IPS DF 6.9 (cell line): ENCODE results near the gene YY1AP1.
A peak's percentile ranks its signal among the peaks of the same experiment; 100 is the strongest.
"Not testable (repeated sequence)": the region's sequence is repeated elsewhere in the genome, so short reads cannot be mapped to it uniquely, and the experiment has no call there.

ENCODE experiments used
- DNase-seq: peaks from one replicate; pipeline ENCODE4 v3.0.0-alpha.2; 2013; ENCODE audit warnings: low read depth, low spot score
- H3K27ac ChIP-seq: one replicate; pipeline ENCODE4 v1.5.1; 2013; ENCODE audit warnings: low read length, control low read depth
- H3K27me3 ChIP-seq: 2 replicates; pipeline ENCODE4 v1.6.1; 2013; ENCODE audit warnings: mild to moderate bottlenecking, low read length; ENCODE audit not compliant: control insufficient read depth, insufficient read depth
- H3K36me3 ChIP-seq: 2 replicates; pipeline ENCODE4 v1.6.1; 2013; ENCODE audit warnings: low read length; ENCODE audit not compliant: control insufficient read depth, insufficient read depth
- H3K4me1 ChIP-seq: 2 replicates; pipeline ENCODE4 v1.6.1; 2013; ENCODE audit warnings: low read length; ENCODE audit not compliant: control insufficient read depth, insufficient read depth
- H3K4me3 ChIP-seq: 2 replicates; pipeline ENCODE4 v1.5.1; 2013; ENCODE audit warnings: mild to moderate bottlenecking, low read length
- H3K9me3 ChIP-seq: 2 replicates; pipeline ENCODE4 v1.6.1; 2013; ENCODE audit warnings: low read length, inconsistent platforms; ENCODE audit not compliant: control insufficient read depth, insufficient read depth
- WGBS: extraction: QIAGEN DNeasy Blood & Tissue Kit; methylation state at CpG from one replicate; pipeline ENCODE4 v1.1.7; 2013; ENCODE audit warnings: mixed read lengths, missing lambda C conversion rate; ENCODE audit not compliant: insufficient read length, insufficient coverage; 5-methylcytosine and 5-hydroxymethylcytosine counted together

Gene YY1AP1

GRCh38 chr1:155622191-155622590 is 66.4 kb downstream of the YY1AP1 start:
- no peak for DNase-seq
- WGBS = no CpG with 5 or more reads among the region's 2 CpGs
- Histone ChIP-seq H3K27ac (no peak overlapping the region), H3K9me3 (no peaks in the 10 kb centered on the region; the same call in 1 of the 2 replicates), H3K36me3 (peaks cover 2% of the 10 kb centered on the region; the same call in 1 of the 2 replicates), H3K4me1 (0 out of 2 replicates have a peak, but pooled peaks cover 2% of the 10 kb centered on the region), H3K27me3 (no peaks in the 10 kb centered on the region), H3K4me3 (no peak overlapping the region)

DNA sequence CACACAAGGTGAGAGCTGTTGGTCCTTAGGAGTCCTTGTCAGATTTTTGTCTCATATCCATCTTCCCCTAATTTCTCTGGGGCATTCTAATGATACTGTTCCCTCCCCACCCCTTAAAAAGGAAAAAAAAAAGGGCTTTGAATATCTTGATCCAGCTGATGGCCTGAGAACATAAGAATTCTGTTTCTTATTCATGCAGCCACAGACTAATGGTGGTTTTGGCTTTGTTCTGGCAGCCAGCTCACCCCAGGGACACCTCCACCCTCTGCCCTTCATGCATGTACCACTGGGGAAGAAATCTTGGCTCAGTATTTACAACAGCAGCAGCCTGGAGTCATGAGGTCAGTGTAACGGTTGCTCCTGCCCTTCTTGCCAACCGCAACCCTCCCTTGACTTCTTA is 75.3 kb downstream of the YY1AP1 start:
- not testable (repeated sequence) for H3K27ac ChIP-seq, DNase-seq, H3K27me3 ChIP-seq, H3K36me3 ChIP-seq, H3K4me1 ChIP-seq, H3K4me3 ChIP-seq, H3K9me3 ChIP-seq
- WGBS = no CpG with 5 or more reads among the region's 2 CpGs

- not testable (repeated sequence) for H3K27me3 ChIP-seq, DNase-seq, H3K27ac ChIP-seq, H3K36me3 ChIP-seq, H3K4me1 ChIP-seq, H3K9me3 ChIP-seq
- no CpG with 5 or more reads among the region's 33 CpGs for WGBS
- H3K4me3 ChIP-seq = peak overlapping the region; percentile 45; the same call in 1 of the 2 replicates
These were observed 78.3 kb downstream of the YY1AP1 start for GRCh38 chr1:155610257-155610647.

- peaks cover 7% of the 10 kb centered on the region; the same call in 1 of the 2 replicates for H3K36me3 ChIP-seq
- DNase-seq = peak; percentile 82
- H3K27ac ChIP-seq = no peak within 1 kb of the TSS
- no peaks in the 10 kb centered on the region for H3K4me1 ChIP-seq
- H3K27me3 ChIP-seq = no peaks in the 10 kb centered on the region
- no peaks in the 10 kb centered on the region for H3K9me3 ChIP-seq
- peak within 1 kb of the TSS; percentile 78; the same call in 1 of the 2 replicates for H3K4me3 ChIP-seq
- no CpG with 5 or more reads among the region's 47 CpGs for WGBS
These were observed 78.9 kb downstream of the YY1AP1 start, which contains the start of gene MSTO1 for GRCh38 chr1:155609515-155610256. MSTO1 (plus strand) TSS chr1:155610218; CDS start chr1:155610249, 31 bp downstream.
